ENCODE results near the gene ANGPTL8. TPM values are rescaled to one million over a fixed set of nuclear protein-coding genes. Genes with fewer than 3 reads are reported as not detected.

The ANGPTL8 gene
- total and polyA plus RNA-seq, 2 of the 13 experiments (the other 11 are each of a cell fraction or from before 2014, with no cell fraction given) = 27.3 to 243 TPM

DNA sequence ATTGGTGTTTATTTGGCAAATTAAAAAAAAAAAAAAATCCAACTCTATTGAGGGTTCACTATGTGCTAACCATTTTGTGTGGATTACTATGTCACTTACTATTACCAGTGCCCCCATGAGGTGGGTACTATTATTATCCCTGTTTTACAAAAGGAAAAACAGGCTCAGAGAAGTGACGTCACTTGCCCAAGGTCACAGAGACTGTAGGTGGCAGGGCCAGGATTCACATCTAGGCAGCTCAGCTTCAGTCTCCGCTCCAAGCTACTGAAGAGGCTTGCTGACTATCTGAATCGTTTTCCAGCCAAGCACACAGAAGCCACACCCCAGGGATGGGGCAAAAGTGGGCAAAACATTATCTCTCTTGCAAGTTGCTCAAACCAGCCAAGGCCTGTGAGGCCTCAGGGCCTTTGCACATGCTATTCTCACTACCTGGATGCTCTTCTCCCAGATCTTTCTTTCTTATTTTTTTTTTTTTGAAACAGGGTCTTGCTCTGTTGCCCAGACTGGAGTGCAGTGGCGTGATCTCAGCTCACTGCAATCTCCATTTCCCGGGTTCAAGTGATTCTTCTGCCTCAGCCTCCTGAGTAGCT, 4.8 kb upstream of the ANGPTL8 start (continued):
- TF ChIP-seq ATF7 (IDR thresholded peaks at IDR 0.05) = peak; percentile 92
- TF ChIP-seq ATF7 (CRISPR knock-in tag; IDR thresholded peaks at IDR 0.05) = no peak
- TF ChIP-seq ZNF891 (CRISPR knock-in tag; IDR thresholded peaks at IDR 0.05) = no peak
- TF ChIP-seq REPIN1 (CRISPR knock-in tag; IDR thresholded peaks at IDR 0.05; ENCODE audit: borderline replicate concordance, low read depth) = no peak
- TF ChIP-seq ZNF530 (CRISPR knock-in tag; IDR thresholded peaks at IDR 0.05; ENCODE audit: low read depth) = no peak
- TF ChIP-seq, protein P1, sequence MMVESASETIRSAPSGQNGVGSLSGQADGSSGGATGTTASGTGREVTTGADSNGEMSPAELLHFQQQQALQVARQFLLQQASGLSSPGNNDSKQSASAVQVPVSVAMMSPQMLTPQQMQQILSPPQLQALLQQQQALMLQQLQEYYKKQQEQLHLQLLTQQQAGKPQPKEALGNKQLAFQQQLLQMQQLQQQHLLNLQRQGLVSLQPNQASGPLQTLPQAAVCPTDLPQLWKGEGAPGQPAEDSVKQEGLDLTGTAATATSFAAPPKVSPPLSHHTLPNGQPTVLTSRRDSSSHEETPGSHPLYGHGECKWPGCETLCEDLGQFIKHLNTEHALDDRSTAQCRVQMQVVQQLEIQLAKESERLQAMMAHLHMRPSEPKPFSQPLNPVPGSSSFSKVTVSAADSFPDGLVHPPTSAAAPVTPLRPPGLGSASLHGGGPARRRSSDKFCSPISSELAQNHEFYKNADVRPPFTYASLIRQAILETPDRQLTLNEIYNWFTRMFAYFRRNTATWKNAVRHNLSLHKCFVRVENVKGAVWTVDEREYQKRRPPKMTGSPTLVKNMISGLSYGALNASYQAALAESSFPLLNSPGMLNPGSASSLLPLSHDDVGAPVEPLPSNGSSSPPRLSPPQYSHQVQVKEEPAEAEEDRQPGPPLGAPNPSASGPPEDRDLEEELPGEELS (CRISPR knock-in tag; IDR thresholded peaks at IDR 0.05) = no peak
- no peak for TF ChIP-seq ARID2 (CRISPR knock-in tag; IDR thresholded peaks at IDR 0.05; ENCODE audit: borderline replicate concordance)
- TF ChIP-seq NPAS2 (CRISPR knock-in tag; IDR thresholded peaks at IDR 0.05; ENCODE audit: borderline replicate concordance) = no peak
- no peak for TF ChIP-seq PHF8 (CRISPR knock-in tag; IDR thresholded peaks at IDR 0.05)
- TF ChIP-seq, protein P2, sequence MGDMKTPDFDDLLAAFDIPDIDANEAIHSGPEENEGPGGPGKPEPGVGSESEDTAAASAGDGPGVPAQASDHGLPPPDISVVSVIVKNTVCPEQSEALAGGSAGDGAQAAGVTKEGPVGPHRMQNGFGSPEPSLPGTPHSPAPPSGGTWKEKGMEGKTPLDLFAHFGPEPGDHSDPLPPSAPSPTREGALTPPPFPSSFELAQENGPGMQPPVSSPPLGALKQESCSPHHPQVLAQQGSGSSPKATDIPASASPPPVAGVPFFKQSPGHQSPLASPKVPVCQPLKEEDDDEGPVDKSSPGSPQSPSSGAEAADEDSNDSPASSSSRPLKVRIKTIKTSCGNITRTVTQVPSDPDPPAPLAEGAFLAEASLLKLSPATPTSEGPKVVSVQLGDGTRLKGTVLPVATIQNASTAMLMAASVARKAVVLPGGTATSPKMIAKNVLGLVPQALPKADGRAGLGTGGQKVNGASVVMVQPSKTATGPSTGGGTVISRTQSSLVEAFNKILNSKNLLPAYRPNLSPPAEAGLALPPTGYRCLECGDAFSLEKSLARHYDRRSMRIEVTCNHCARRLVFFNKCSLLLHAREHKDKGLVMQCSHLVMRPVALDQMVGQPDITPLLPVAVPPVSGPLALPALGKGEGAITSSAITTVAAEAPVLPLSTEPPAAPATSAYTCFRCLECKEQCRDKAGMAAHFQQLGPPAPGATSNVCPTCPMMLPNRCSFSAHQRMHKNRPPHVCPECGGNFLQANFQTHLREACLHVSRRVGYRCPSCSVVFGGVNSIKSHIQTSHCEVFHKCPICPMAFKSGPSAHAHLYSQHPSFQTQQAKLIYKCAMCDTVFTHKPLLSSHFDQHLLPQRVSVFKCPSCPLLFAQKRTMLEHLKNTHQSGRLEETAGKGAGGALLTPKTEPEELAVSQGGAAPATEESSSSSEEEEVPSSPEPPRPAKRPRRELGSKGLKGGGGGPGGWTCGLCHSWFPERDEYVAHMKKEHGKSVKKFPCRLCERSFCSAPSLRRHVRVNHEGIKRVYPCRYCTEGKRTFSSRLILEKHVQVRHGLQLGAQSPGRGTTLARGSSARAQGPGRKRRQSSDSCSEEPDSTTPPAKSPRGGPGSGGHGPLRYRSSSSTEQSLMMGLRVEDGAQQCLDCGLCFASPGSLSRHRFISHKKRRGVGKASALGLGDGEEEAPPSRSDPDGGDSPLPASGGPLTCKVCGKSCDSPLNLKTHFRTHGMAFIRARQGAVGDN (CRISPR knock-in tag; IDR thresholded peaks at IDR 0.05) = no peak
- 0 out of 2 replicates have a peak, but pooled peaks have one; percentile 10 for TF ChIP-seq FOSL2 (CRISPR knock-in tag; IDR thresholded peaks at IDR 0.05)
- no peak for TF ChIP-seq ZNF646 (CRISPR knock-in tag; IDR thresholded peaks at IDR 0.05)
- TF ChIP-seq MED8 (CRISPR knock-in tag; IDR thresholded peaks at IDR 0.05; ENCODE audit: insufficient replicate concordance) = no peak
- no peak for TF ChIP-seq ZNF670 (CRISPR knock-in tag; IDR thresholded peaks at IDR 0.05; ENCODE audit: borderline replicate concordance)
- peak; percentile 51; the same call in 1 of the 2 replicates for TF ChIP-seq CREM (IDR thresholded peaks at IDR 0.05)
- no peak for TF ChIP-seq CREM (CRISPR knock-in tag; IDR thresholded peaks at IDR 0.05)
- TF ChIP-seq ZSCAN20 (CRISPR knock-in tag; IDR thresholded peaks at IDR 0.05; ENCODE audit: borderline replicate concordance) = no peak
- no peak for TF ChIP-seq ZNF251 (CRISPR knock-in tag; IDR thresholded peaks at IDR 0.05)
- no peak for TF ChIP-seq SMARCE1 (IDR thresholded peaks at IDR 0.05; ENCODE audit: borderline replicate concordance)

Measured in HepG2 (cell line).